ENCODE results near the gene ASTN2.

- TF ChIP-seq MYC (IDR thresholded peaks at IDR 0.05; ENCODE audit: insufficient read depth, insufficient read length, insufficient replicate concordance, low read length, severe bottlenecking) = no peak
- no peak for TF ChIP-seq TAF1 (IDR thresholded peaks at IDR 0.05; ENCODE audit: borderline replicate concordance, low read depth, low read length)
- no peak for TF ChIP-seq ETV6 (conservative IDR thresholded peaks at IDR 0.05 in 1 of 2, IDR thresholded peaks at IDR 0.05 in 1 of 2; ENCODE audit: borderline replicate concordance in 1 of 2, low read depth in 1 of 2)
- no peak for TF ChIP-seq ZNF217 (IDR thresholded peaks at IDR 0.05)
- TF ChIP-seq SRF (IDR thresholded peaks at IDR 0.05; ENCODE audit: low read depth in 2 of 2, low read length in 2 of 2) = no peak
- no peak for TF ChIP-seq SUZ12 (IDR thresholded peaks at IDR 0.05; ENCODE audit: unreplicated experiment)
- TF ChIP-seq CTCF (IDR thresholded peaks at IDR 0.05 in 2 of 3, conservative IDR thresholded peaks at IDR 0.05 in 1 of 3; ENCODE audit: control insufficient read depth in 2 of 3, extremely low read depth in 1 of 3, insufficient read depth in 1 of 3, low read depth in 3 of 3, low read length in 3 of 3) = no peak
- TF ChIP-seq GATAD2B (conservative IDR thresholded peaks at IDR 0.05; ENCODE audit: low read depth) = no peak
- TF ChIP-seq GABPA (IDR thresholded peaks at IDR 0.05; ENCODE audit: low read depth) = no peak
- TF ChIP-seq TARDBP (IDR thresholded peaks at IDR 0.05; ENCODE audit: borderline replicate concordance) = no peak
- no peak for TF ChIP-seq STAT3 (IDR thresholded peaks at IDR 0.05; ENCODE audit: low read depth, low read length)
- TF ChIP-seq BCLAF1 (IDR thresholded peaks at IDR 0.05) = no peak
Measured at GRCh38 chr9:116954731-116955130, 460.1 kb downstream of the ASTN2 start.
